GM10847 (cell line): ENCODE measurements around the gene METTL6.

Experiments used
- POLR2A ChIP-seq: IDR thresholded peaks from 2 replicates; pipeline ENCODE4 v1.6.1; 2011; ENCODE audit not compliant: insufficient read length; ENCODE audit errors: extremely low read depth

The METTL6 gene

DNA sequence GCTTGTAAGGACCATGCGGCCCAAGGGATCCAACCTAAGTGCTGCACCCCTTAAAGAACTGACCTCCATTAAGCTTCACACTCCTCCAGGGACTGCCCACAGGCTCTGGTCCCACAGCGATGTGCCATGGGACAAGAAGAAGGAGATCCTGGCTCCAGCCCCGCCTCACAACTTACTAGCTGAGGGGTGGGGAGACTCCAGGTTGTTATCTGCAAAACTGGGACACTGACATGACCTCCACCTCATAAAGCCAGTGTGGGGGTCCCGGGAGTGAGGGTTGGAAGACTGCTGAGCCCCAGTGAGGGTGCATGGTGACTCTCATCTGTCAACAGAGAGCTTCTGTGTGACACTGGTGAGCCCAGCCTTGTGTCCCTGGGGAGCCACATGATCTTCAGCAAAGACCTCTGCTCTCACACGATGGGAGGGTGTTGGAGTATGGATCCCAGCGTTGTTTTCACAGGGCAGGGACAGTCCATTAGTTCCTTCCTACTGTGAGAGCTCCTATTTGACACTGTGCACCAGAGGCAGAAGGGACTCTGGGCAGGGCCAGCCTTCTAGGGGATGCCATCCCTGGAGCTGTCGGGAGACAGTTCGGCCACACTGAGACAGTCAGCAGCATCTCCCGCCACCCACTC, 26.8 kb upstream of the METTL6 start:
- TF ChIP-seq POLR2A, result no peak

DNA sequence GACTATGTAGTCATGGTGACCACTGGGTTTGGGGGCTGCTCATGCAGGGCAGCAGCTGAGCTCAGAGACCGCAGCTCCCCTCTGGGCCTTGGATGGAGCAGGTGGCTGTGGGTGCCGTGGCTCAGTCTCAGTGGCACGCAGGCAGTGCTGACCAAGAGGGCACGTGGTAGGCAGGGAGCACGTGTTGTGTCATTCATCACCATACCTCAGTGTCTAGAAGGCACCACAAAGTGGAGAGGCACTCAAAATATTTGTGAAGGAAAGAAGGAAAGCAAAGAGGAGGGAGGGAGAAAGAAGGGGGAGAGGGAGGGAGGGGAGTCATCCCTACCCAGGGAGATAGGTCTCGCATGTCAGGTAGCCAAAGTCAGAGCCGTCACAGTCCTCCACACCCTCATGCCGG, 26.2 kb upstream of the METTL6 start:
- no peak for TF ChIP-seq POLR2A

DNA sequence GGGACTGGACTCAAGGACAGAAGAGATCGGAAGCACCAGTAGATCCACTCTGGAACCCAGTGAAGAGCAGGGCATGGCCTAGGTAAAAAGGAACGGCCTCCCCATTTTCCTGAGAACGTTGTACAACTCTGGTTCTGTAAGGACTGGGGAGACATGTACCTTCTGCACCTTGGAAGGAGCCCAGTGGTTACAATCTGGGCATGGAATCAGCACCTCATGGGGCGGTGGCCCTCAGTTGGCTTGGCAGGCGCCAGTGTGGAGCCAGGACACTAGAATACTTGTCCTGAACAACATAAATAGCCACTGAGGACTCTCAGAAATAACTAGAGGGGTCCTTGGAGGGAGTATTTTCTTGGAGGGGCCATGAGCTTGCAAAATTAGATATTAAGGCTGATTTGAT, 25.6 kb upstream of the METTL6 start:
- no peak for TF ChIP-seq POLR2A

DNA sequence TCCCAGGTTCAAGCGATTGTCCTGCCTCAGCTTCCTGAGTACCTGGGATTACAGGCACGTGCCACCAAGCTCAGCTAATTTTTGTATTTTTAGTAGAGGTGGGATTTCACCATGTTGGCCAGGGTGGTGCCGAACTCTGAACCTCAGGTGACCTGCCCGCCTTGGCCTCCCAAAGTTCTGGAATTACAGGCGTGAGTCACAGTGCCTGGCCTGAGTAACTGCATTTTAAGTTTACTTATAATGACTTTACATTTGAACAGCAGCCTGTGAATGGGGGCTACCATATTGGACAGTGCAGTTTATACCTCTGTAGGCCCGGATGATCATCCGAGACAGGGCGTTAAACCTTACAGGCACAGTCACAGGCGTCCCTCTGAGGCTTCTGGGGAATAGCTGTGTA, 24.8 kb upstream of the METTL6 start:
- TF ChIP-seq POLR2A, result no peak

DNA sequence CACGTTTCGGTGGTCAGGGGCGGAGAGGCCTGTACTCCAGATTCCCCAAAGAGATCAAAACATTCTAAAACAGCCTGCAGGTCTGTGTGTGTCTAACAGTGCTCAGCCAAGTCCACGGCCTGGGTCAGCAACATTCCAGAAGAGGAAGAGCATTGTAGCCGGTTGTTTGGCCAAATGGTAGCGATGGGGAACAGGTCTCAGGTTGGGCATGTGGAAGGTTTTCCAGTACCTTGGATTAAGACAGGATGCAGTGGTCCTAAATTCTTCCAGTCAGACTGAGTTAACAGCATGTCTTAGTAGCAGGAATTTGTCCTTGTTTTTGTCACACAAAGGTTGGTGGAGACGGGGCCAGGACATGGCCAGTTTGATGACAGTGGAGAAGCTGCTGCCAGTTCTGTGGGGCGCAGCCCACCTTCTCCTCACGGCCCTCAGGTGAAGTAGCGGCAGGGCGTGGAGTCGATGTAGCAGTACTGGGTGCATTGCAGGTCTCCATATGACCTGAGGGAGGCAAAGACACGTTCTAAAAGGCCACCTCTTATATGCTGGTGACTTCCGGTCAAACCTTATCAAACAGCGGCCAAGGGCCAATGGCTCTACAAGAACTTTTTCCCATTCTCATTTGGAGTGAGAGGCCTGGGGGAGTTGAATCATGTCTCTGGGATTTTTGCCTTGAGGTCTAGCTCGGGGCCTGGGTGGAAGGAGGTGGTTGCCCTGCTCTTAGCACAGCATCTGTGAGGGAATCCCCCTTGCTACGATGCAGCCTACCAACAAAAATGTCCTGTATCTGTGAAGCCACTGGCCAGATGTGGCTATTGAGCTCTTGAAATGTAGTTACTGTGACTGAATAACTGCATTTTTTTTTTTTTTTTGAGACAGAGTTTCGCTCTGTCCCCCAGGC, 24.1 kb upstream of the METTL6 start:
- TF ChIP-seq POLR2A, result no peak

DNA sequence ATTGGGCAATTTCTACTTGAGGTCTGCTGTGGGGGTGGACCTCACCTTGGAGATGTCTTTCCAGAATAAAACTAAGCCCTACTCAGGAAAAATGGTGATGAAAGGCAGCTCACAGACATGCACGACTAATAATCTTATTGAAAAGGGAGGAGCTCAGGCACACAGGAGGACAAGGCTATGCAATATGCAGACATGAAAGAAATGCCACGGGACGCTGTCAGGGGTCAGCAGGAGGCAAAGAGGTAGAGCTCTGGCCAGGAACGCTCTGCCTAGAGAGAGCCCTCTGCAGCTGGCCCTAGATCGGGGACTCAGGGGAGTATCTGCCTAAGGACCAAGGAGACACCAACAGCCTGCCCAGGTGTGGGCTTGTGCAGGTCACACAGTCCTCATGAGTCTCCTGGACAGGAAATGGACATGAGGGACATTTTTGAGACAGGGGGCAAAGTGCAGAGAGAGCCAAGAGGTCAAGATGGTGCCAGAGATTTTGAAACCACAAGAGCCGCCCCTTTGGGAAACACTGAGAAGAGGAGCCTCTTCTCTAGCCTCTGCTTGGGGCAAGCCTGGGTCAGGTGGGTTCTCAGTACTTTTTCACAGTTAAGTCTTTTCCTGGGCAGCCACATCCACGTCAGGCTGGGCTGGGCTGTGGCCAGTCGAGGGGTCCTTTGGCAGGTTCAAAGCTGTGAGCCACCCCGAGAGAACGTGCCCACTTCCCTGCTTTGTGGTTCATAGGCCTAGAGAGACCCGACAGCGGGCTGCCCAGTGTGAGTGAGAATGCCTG, 23.3 kb upstream of the METTL6 start:
- TF ChIP-seq POLR2A, result no peak

DNA sequence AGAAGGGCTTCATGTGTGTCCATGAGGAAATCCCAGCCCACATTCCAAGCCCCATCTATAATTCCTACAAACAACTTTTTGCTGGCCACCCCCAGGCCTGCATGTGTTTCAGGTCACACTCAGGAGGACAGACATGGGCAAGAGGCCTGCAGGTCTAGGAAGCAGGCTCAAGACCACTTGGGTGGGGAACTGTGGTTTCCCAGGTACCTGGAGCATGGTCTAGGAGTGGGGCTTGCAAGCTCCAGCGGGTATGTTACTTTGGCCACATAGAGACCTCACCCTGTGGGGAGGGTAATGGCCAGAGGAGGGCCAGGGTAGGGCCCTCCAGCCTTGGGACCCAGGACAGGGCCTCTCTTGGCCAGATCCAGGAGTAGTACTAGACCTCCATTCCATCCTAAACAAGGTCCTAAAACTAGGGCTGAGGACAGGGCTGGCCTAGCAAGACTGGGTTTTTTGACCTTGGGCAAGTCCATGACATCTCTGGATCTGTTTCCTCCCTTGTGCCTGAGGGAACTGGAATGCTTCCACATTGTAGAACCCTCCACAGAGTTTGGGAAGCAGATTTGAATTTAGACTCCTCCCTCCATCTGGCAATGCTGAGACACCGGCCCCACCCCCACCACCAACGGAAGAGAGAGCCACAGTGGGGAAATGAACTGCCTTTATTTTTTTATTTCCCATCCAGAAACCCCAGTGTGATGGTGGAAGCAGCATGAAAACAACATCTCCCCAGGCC, 22.3 kb upstream of the METTL6 start:
- no peak for TF ChIP-seq POLR2A

DNA sequence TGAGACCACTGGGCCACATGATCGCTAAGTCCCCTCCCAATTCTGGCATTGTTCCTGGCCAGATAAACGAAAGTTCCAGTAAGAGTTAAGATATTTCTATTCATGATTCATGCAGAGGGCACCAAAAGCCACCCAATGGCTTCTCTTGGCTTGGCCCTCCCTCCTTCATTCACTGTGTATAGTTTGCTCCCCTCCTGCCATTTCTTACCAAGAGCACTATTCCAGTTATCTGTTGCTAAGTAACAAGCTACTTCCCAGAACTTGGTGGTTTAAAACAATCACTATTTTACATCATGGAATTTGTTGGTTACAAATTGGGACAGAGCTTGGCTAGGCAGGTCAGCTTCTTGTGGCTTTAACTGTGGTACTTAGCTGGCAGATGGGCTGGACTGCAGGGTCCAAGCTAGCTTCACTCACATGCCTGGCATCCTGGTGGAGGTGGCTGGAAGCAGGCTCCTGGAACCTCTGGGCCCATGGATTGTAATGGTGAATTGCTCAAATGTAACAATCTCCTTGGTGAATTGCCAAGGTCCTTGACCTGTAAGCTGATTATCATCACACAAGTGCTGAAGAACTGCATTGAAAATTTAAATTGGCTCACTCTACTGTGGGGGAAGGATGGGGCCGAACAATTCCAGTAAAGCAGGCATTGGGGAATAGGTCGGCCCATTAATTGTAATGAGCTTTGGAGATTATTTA, 16.6 kb upstream of the METTL6 start:
- TF ChIP-seq POLR2A, result no peak

DNA sequence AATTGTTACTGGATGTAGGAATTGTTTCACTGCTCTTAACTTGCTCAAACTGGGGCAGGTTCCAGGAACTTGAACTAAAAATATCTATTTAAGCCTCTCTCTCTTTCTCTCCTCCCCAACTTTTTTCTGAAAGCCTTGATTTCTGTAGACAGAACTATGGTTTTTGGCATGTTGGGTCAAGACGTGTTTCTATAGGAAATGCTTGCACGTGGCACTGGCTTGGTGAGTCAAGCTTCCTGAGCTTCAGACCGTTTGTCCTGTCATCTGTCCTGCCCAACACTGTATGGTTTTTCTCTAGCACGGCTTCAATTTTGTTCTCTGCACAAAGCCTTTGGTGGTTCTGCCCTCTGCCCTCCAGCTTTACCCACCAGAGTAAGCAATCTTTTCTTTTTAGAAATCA, 13.5 kb upstream of the METTL6 start:
- TF ChIP-seq POLR2A, result no peak

DNA sequence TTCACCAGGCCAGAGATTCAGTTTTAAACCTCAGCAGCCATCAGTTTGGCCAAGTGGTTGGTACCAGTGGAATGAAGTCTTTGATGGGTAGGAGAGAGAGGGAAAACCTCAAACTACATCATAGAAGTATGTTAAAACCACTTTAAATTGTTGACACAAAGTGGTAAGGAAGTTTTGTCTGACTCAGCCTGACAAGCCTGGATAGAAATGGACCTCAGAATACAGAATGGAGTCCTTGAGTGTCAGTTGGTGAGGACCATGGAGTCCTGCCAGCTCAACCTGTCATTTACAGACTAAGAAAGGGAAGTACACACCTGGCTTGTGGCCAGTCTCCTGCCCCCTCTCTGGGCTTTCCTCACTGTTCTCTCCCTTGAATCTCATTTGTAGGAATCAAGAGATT, 12.1 kb upstream of the METTL6 start:
- TF ChIP-seq POLR2A, result no peak

DNA sequence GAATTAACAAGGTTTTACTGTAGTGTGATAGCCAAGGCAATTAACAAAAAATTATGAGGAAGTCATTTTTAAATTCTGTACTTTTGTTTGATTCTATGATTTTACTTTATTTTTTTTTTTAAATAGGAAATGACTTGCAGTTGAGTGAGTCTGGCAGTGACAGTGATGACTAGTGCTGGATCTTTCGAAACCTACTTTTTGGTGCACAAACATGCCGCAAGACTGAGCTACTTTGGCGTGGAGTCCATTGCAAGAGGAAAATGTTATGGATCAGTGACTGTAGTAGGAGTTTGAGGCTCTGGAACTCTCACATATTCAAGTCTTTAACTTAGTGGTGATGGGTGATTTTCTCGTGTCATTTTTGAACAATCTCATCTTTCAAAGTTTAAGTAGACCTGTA, 11.6 kb upstream of the METTL6 start:
- TF ChIP-seq POLR2A, result no peak

DNA sequence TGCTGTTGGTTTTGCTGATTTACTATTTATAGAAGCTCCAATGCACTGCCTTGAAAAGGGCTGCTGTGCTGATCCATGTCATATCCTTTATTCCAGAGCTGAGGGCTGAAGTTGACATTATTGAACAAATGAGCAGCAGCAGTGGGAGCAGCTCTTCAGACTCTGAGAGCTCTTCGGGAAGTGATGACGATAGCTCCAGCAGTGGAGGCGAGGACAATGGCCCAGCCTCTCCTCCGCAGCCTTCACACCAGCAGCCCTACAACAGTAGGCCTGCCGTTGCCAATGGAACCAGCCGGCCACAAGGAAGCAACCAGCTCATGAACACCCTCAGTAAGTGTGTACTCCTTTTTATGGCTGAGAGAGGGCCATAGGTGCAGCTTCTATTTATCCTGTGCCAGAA, 8.9 kb upstream of the METTL6 start:
- no peak for TF ChIP-seq POLR2A

DNA sequence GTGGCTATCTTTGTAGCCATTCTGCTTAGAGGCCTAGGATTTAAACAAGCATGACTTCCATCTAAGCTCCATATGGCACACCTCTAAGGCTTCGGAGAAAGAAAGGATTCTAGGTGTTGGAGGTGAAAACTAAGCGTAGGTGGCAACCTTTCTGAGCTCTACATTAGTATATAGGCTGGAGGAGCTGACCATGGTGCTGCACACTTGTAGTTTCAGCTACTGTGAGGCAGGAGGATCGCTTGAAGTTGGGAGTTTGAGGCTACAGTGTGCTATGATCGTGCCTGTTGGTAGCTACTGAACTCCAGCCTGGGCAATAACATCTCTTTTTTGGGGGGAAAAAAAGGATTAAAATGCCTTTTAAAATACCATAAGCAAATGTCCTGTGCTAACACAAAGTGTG, 7.4 kb upstream of the METTL6 start:
- no peak for TF ChIP-seq POLR2A

DNA sequence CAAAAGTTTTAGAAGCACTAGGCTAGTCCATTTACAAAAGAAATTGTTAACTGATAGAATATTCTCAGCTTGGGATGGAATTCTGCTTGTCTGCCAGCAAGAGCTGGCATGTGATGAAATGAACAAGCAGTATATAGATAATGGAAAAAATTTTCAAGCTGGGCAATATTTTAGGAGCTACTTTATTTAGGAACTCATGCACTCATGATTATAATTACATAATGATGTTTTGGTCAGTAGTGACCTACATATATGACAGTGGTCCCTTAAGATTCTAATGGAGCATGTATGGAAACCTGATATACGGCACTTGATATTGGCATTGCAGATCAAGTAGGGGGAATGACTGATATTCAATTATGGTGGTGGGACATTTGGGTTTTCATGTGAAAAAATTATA, 6.2 kb upstream of the METTL6 start:
- TF ChIP-seq POLR2A, result no peak
